Measurements from ENCODE around the gene C9orf40.

Gene C9orf40

DNA sequence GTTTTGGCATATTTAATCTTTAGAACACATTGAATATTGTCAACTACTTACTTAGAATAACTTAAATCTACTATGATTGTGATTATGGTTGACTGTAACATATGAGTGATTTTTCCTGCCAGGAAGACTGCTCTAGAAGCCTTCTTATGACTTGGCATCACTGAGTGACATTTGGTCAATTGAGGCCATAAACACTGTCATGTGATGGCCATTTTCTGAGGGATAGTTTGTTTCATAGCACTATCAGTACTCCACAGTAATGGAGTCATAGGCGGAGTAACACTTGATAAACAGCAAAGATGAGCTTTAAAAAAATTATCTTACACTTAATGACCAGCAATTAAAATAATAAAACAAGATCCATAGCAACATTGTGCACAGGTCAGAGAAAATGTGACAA is 31.0 kb downstream of the C9orf40 start:
- Histone ChIP-seq H3K4me1 (no peaks in the 10 kb centered on the region), H3K27me3 (no peaks in the 10 kb centered on the region), H3K9me3 (no peaks in the 10 kb centered on the region), H3K4me3 (ENCODE audit: low read depth, low read length) (no peak overlapping the region), H3K36me3 (no peaks in the 10 kb centered on the region)
- no peak for DNase-seq
- TF ChIP-seq, protein P1, sequence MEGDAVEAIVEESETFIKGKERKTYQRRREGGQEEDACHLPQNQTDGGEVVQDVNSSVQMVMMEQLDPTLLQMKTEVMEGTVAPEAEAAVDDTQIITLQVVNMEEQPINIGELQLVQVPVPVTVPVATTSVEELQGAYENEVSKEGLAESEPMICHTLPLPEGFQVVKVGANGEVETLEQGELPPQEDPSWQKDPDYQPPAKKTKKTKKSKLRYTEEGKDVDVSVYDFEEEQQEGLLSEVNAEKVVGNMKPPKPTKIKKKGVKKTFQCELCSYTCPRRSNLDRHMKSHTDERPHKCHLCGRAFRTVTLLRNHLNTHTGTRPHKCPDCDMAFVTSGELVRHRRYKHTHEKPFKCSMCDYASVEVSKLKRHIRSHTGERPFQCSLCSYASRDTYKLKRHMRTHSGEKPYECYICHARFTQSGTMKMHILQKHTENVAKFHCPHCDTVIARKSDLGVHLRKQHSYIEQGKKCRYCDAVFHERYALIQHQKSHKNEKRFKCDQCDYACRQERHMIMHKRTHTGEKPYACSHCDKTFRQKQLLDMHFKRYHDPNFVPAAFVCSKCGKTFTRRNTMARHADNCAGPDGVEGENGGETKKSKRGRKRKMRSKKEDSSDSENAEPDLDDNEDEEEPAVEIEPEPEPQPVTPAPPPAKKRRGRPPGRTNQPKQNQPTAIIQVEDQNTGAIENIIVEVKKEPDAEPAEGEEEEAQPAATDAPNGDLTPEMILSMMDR (IDR thresholded peaks at IDR 0.05; ENCODE audit: low read depth, low read length) = no peak

DNA sequence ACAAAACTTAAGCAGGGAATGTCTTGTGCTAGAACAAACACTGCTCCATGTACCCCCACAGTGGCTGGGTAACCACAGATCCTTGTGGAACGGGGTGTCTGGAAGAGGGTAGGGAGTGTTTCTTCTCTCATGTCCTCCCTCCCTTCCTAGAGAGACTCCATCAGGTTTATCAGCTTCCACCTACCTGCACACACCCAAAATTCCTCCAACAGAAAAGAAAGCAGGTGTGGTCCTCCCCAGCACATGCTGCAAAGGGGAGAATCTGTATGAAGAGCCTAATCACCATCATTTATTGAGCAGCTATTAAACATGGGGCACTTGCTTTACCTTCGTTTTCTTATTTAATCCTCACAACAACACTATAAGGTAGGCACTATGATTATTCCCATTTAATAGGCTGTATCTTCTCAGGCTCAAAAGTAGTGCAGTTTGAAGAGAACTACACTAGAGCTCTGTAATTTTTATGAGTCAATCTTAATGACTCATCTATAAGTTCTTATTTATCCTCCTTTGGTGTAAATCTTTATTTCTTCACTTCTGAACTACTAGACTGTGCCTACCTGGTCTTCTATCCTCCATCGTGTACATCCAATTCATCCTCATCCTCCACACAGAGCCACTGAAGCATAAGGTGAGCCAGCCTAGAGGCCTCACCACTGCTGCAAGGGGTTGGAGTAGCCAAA is 31.6 kb downstream of the C9orf40 start:
- H3K36me3 ChIP-seq = no peaks in the 10 kb centered on the region
- H3K4me1 ChIP-seq = no peaks in the 10 kb centered on the region
- no peak overlapping the region for H3K4me3 ChIP-seq (ENCODE audit: low read depth, low read length)
- TF ChIP-seq, protein P1 (IDR thresholded peaks at IDR 0.05; ENCODE audit: low read depth, low read length) = no peak
- no peaks in the 10 kb centered on the region for H3K9me3 ChIP-seq
- H3K27me3 ChIP-seq = no peaks in the 10 kb centered on the region
- no peak for DNase-seq

DNA sequence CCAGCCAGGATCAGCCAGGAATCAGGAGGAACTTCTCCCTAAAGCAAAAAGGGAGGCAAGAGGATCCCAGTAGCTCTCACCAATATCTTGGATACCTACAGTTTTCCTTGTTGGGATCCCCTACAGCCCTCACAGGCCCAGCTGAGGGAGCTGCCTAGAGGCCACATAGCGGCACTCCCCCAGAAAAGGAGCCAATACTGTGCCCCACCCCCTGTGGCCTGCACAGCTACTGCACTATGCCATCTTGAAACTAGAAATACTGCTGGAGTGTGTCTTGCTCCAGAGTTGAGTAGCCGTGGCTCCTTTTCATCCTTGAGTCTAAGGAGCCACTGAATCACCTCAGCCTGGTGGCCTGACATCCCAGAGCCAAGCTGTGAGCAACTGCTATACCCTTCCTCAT is 42.7 kb downstream of the C9orf40 start:
- no peaks in the 10 kb centered on the region for H3K9me3 ChIP-seq
- H3K4me3 ChIP-seq (ENCODE audit: low read depth, low read length) = no peak overlapping the region
- no peak for DNase-seq
- no peaks in the 10 kb centered on the region for H3K4me1 ChIP-seq
- no peaks in the 10 kb centered on the region for H3K36me3 ChIP-seq
- TF ChIP-seq, protein P1 (IDR thresholded peaks at IDR 0.05; ENCODE audit: low read depth, low read length) = no peak
- no peaks in the 10 kb centered on the region for H3K27me3 ChIP-seq

DNA sequence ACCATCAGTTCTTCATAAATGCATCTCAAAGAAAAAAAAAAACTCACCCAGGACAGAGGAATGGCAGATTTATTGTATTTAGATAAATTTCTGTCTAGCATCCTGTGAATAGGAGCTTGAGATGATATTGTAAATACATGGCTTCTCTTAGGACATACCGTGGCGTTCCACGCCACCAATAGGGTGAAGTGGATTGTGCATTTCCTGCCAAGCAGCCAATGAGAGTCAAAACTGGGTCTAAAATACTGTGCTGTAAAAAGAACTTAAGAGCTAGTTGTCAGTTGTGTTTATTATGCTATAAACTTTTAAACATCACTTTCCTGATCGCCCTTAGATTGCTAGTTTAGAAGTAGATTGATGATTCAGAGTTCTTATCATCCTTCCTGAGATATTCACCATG is 44.0 kb downstream of the C9orf40 start:
- TF ChIP-seq, protein P1 (IDR thresholded peaks at IDR 0.05; ENCODE audit: low read depth, low read length) = no peak
- no peaks in the 10 kb centered on the region for H3K36me3 ChIP-seq
- no peak overlapping the region for H3K4me3 ChIP-seq (ENCODE audit: low read depth, low read length)
- DNase-seq = no peak
- no peaks in the 10 kb centered on the region for H3K27me3 ChIP-seq
- no peaks in the 10 kb centered on the region for H3K9me3 ChIP-seq
- no peaks in the 10 kb centered on the region for H3K4me1 ChIP-seq

DNA sequence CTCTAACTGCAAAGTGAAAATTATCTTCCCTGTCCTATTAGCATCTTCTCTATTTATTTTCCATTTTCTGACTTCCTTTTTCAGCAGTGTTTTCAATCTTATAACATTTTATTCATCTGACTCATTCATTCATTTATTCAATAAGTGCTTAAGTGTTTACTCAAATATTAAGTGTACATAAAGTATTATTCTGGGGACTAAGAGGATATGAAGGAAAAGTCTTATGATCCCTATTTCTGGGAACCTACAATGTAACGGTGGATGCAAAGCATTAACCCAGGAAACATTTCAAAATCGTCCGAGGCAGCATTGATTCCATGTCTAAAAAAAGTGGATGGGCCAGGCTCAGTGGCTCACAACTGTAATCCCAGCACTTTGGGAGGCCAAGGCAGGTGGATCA is 45.6 kb downstream of the C9orf40 start:
- H3K4me1 ChIP-seq = no peaks in the 10 kb centered on the region
- no peaks in the 10 kb centered on the region for H3K27me3 ChIP-seq
- no peak overlapping the region for H3K4me3 ChIP-seq (ENCODE audit: low read depth, low read length)
- TF ChIP-seq, protein P1 (IDR thresholded peaks at IDR 0.05; ENCODE audit: low read depth, low read length) = no peak
- H3K36me3 ChIP-seq = no peaks in the 10 kb centered on the region
- no peak for DNase-seq
- no peaks in the 10 kb centered on the region for H3K9me3 ChIP-seq

DNA sequence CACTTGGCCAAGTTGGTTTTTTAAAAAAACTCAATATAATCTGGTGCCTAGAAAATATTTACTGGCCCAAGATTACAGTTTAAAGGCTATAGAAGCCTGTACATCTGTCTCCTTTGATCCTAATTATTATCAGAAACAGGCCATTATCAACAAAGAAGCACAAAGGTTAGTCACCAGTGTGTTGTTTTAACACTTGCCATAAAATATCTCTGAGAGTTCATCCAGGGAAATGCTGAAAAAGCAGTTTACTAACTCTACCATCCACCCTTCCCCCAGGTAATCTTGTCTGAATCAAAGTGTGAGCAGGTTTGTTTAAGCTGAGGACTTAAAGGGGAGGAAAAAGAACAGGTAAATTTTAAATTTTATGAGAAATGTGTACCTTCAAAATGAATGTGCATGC is 51.7 kb downstream of the C9orf40 start:
- no peak overlapping the region for H3K4me3 ChIP-seq (ENCODE audit: low read depth, low read length)
- TF ChIP-seq, protein P1 (IDR thresholded peaks at IDR 0.05; ENCODE audit: low read depth, low read length) = no peak
- H3K9me3 ChIP-seq = no peaks in the 10 kb centered on the region
- H3K36me3 ChIP-seq = no peaks in the 10 kb centered on the region
- H3K27me3 ChIP-seq = no peaks in the 10 kb centered on the region
- DNase-seq = no peak
- H3K4me1 ChIP-seq = no peaks in the 10 kb centered on the region
